Heart right ventricle (tissue), 16 donors: ENCODE results near the gene PDPN. TPM values are rescaled to one million over a fixed set of nuclear protein-coding genes. Genes with fewer than 3 reads are reported as not detected.

Source experiments
- ATAC-seq, 8 donors: fragments of 200-7000 bp; cut with Tn5 transposase; one replicate each; pipeline ENCODE4 v1.9.1; 2020; ENCODE audit warnings: mild to moderate bottlenecking in 8 of 8, moderate library complexity in 8 of 8, moderate number of reproducible peaks in 1 of 8
- DNase-seq, 2 donors: peaks; one replicate each; pipeline ENCODE4 v3.0.0-alpha.2; 2020
- H3K27ac ChIP-seq, 10 donors: fragments of 200-600 bp; sonication (generic) in 2 of 10; one replicate each; pipeline versions ENCODE4 v1.5.0 to v1.8.0; 2020 to 2022; ENCODE audit warnings: mild to moderate bottlenecking in 3 of 10
- H3K27me3 ChIP-seq, 7 donors: fragments of 200-600 bp; one replicate each; pipeline ENCODE4 v1.8.0; 2021 to 2022; ENCODE audit warnings: mild to moderate bottlenecking in 2 of 7
- H3K36me3 ChIP-seq, 9 donors: fragments of 200-600 bp; sonication (generic) in 1 of 9; one replicate each; pipeline versions ENCODE4 v1.5.0 to v1.8.0; 2020 to 2022; ENCODE audit warnings: mild to moderate bottlenecking in 2 of 9
- H3K4me1 ChIP-seq, 9 donors: fragments of 200-600 bp; sonication (generic) in 1 of 9; one replicate each; pipeline versions ENCODE4 v1.5.0 to v1.8.0; 2020 to 2022; ENCODE audit warnings: mild to moderate bottlenecking in 4 of 9
- H3K4me3 ChIP-seq, 10 donors: fragments of 200-600 bp; sonication (generic) in 2 of 10; one replicate each; pipeline versions ENCODE4 v1.5.0 to v1.8.0; 2020 to 2022; ENCODE audit warnings: mild to moderate bottlenecking in 7 of 10, moderate library complexity in 2 of 10
- H3K9me3 ChIP-seq, 11 donors: fragments of 200-600 bp in 10 of 11; sonication (generic) in 2 of 11; one replicate each; pipeline versions ENCODE4 v1.5.0 to v1.8.0; 2013 to 2022; ENCODE audit warnings: mild to moderate bottlenecking in 2 of 11, control low read depth in 1 of 11, moderate library complexity in 1 of 11
- WGBS, 2 donors: extraction: QIAGEN DNeasy Blood & Tissue Kit; methylation state at CpG; one replicate each; pipeline ENCODE4 v1.1.7; 2013; ENCODE audit warnings: inconsistent platforms in 1 of 2; 5-methylcytosine and 5-hydroxymethylcytosine counted together
- intact Hi-C, 10 donors: fragments of 100-400 bp; cut with DNase I; formaldehyde crosslinking; loops; one replicate each; pipeline versions ENCODE4 v1.11.1 to v1.14.2; 2022
- polyA plus RNA-seq, 2 donors: library from polyadenylated mRNA; stranded (reverse); fragments of 200-250 nt; gene quantifications; one replicate each; pipeline ENCODE4 v1.2.3, GENCODE V29; 2013
- total RNA-seq, 10 donors: library from RNA; stranded (reverse); fragmentation: NEBNext Ultra II Directional in 3 of 10; extraction: Animal tissue kit (Norgen Biotek cat#: 25700) in 3 of 10; gene quantifications; one replicate each; pipeline versions ENCODE4 v1.2.1 to v1.2.4, GENCODE V29; 2021 to 2023
- TF ChIP-seq, protein P1 (sequence below), 9 donors: fragments of 200-600 bp; sonication (generic) in 2 of 9; IDR thresholded peaks; one replicate each; pipeline versions ENCODE4 v1.5.0 to v1.8.0; 2021 to 2022; ENCODE audit warnings: antibody characterized with exemption in 9 of 9, mild to moderate bottlenecking in 5 of 9, moderate library complexity in 1 of 9
- donor health status: Arrhythmogenic right ventricular cardiomyopathy.
- donor health status: ischemic (EF 13 %, LVEDD 7.1; RV severe dilation, severe dysfunction).
- donor health status: healthy with polysubstance abuse.
- donor health status: DM: no; HTN: yes; CAD: no.
- donor health status: DM: no; HTN: no; CAD: no.
- donor health status: ischemic (EF 25% LVEDD 6.9; RV normal size, moderate dysfunction).
- donor health status: ischemic (EF 25% LVEDD 5.7; RV mildly dilated, moderate dysfunction).
- donor health status: healthy.
- donor health status: DM: yes; HTN: yes; CAD: no.
- donor health status: Ischemic cardiomyopathy.
- donor health status: ischemic (EF 35%, LVEDD 5.7; RV mildly dilated, moderate dysfunction).
- donor health status: nonischemic (EF 11% LVEDD 7.7; RV severe dilation, severe dysfunction).
- donor health status: DM: yes; HTN: yes; CAD: no.
- donor health status: PGD.
- donor health status: ischemic (EF 29% LVEDD 5.4; RV normal size, mild dysfunction).
- donor health status: nonischemic (EF 23%, LVEDD 6.1; RV moderate dilation, normal function).

The PDPN gene
- total and polyA plus RNA-seq, 12 donors: 4.4 to 165 (median 27.9) TPM

GRCh38 chr1:13651279-13651678, 67.6 kb downstream of the PDPN start:
- intact Hi-C loops: no loop called here
- TF ChIP-seq, protein P1, sequence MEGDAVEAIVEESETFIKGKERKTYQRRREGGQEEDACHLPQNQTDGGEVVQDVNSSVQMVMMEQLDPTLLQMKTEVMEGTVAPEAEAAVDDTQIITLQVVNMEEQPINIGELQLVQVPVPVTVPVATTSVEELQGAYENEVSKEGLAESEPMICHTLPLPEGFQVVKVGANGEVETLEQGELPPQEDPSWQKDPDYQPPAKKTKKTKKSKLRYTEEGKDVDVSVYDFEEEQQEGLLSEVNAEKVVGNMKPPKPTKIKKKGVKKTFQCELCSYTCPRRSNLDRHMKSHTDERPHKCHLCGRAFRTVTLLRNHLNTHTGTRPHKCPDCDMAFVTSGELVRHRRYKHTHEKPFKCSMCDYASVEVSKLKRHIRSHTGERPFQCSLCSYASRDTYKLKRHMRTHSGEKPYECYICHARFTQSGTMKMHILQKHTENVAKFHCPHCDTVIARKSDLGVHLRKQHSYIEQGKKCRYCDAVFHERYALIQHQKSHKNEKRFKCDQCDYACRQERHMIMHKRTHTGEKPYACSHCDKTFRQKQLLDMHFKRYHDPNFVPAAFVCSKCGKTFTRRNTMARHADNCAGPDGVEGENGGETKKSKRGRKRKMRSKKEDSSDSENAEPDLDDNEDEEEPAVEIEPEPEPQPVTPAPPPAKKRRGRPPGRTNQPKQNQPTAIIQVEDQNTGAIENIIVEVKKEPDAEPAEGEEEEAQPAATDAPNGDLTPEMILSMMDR (IDR thresholded peaks at IDR 0.05): no peak
- H3K4me3 ChIP-seq: no peak overlapping the region
- H3K27me3 ChIP-seq: peaks cover 0 to 30% (median 4%) of the 10 kb centered on the region in 7 donors
- H3K36me3 ChIP-seq: no peaks in the 10 kb centered on the region
- H3K27ac ChIP-seq: no peak overlapping the region
- H3K9me3 ChIP-seq: no peaks in the 10 kb centered on the region
- WGBS, 2 donors: 75 to 92% methylated on average over 3 of the region's 3 CpGs
- no peak for ATAC-seq
- DNase-seq: no peak
- H3K4me1 ChIP-seq: no peaks in the 10 kb centered on the region

GRCh38 chr1:13652238-13652637, 68.6 kb downstream of the PDPN start:
- peaks cover 0 to 30% (median 4%) of the 10 kb centered on the region in 7 donors for H3K27me3 ChIP-seq
- ATAC-seq (no peak), DNase-seq (no peak)
- intact Hi-C loops: no loop called here
- no peaks in the 10 kb centered on the region for H3K36me3 ChIP-seq
- no peaks in the 10 kb centered on the region for H3K4me1 ChIP-seq
- WGBS, 2 donors: 76 to 88% methylated on average over 1 of the region's 1 CpG
- H3K9me3 ChIP-seq: no peaks in the 10 kb centered on the region
- H3K4me3 ChIP-seq: no peak overlapping the region
- TF ChIP-seq, protein P1 (IDR thresholded peaks at IDR 0.05): no peak
- H3K27ac ChIP-seq: no peak overlapping the region

DNA sequence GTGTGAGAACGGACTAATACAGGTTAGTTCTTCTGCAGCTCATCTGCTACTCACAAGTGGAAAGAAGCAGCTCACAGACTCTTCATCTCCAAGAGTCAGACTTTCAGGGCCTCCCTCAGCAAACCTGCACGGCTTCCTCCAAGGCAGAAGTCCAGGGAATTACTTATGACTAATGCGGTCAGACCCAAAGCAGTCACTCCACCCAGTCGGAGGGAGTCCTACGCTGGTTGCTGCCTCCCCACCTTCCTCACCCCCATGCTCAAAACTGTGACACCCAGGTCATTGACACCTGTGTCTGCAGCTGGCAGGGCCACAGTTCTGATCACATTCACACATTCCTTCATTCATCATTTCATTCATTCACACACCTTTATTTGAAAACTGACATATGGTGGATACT, 77.9 kb downstream of the PDPN start:
- 77 to 78% methylated on average over 5 of the region's 5 CpGs for WGBS, 2 donors
- ATAC-seq: peak in 1 of 8 donors; percentile 39
- intact Hi-C loops: loop anchor here in 8 of 10 donors (5.0 to 10.0 kb wide), 5 partner anchors 63 to 1383 kb away; no protein-coding TSS in a partner anchor
- TF ChIP-seq, protein P1 (IDR thresholded peaks at IDR 0.05): no peak
- Histone ChIP-seq H3K36me3 (no peaks in the 10 kb centered on the region), H3K4me3 (no peak overlapping the region), H3K27ac (no peak overlapping the region), H3K4me1 (peaks cover 0 to 14% (median 0%) of the 10 kb centered on the region in 9 donors), H3K27me3 (peaks cover 0 to 6% (median 0%) of the 10 kb centered on the region in 7 donors), H3K9me3 (peaks cover 0 to 8% (median 0%) of the 10 kb centered on the region in 11 donors)
- DNase-seq: no peak

DNA sequence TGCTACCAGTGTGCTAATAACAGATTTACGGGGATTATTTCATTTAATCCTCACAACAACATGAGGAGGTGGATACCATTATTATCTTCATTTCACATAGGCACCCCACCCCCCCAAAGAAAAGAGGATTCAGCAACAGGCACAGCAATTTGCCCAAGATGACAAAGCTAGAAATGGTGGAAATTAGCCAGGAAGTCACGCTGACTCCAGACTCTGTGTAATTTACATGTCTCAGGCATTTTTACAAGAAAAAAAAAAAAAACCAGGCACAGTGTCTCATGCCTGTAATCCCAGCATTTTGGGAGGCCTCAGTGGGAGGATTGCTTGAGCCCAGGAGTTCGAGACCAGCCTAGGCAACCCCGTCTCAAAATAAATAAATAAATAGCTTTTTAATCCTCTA, 78.9 kb downstream of the PDPN start:
- ATAC-seq: peak in 3 of 8 donors; percentile 19 to 41 (median 34)
- Histone ChIP-seq H3K4me3 (no peak overlapping the region), H3K27me3 (peaks cover 0 to 6% (median 0%) of the 10 kb centered on the region in 7 donors), H3K9me3 (peaks cover 0 to 8% (median 0%) of the 10 kb centered on the region in 11 donors), H3K36me3 (no peaks in the 10 kb centered on the region), H3K4me1 (peaks cover 0 to 14% (median 0%) of the 10 kb centered on the region in 9 donors), H3K27ac (peak overlapping the region in 1 of 10 donors; percentile 45)
- no peak for DNase-seq
- intact Hi-C loops: loop anchor here in 8 of 10 donors (5.0 to 10.0 kb wide), 5 partner anchors 62 to 1382 kb away; no protein-coding TSS in a partner anchor
- 62 to 65% methylated on average over 4 of the region's 4 CpGs for WGBS, 2 donors
- TF ChIP-seq, protein P1 (IDR thresholded peaks at IDR 0.05): no peak
